Caco-2 (cell line): ENCODE data around the gene USP24. TPM values are rescaled to one million over a fixed set of nuclear protein-coding genes. Genes with fewer than 3 reads are reported as not detected.

Experiments used
- BruUV-seq: library from RNA; stranded (reverse); fragments of 400-500 nt; replicated peaks from 2 replicates; lab custom pipeline; 2021; lab: Mats Ljungman, UMichigan
- CTCF ChIA-PET: fragments of 300-600 bp; sonication (Branson Sonifier 250); formaldehyde crosslinking; loops from one replicate; lab custom pipeline; 2022; ENCODE audit warnings: antibody characterized with exemption; lab: Charles Lee
- POLR2A ChIA-PET: fragments of 300-600 bp; sonication (Branson Sonifier 250); formaldehyde crosslinking; loops from one replicate; lab custom pipeline; 2022; ENCODE audit warnings: antibody characterized with exemption; lab: Charles Lee
- DNase-seq, 2 experiments: peaks; one replicate each; pipeline versions ENCODE4 v3.0.0 to v3.0.0-alpha.2; 2020 to 2022
- H3K27me3 ChIP-seq: replicated peaks from 2 replicates; pipeline ENCODE4 v1.6.0; 2011; ENCODE audit warnings: low read length; ENCODE audit not compliant: control insufficient read depth, insufficient read depth
- H3K36me3 ChIP-seq: 2 replicates; pipeline ENCODE4 v1.5.1; 2011; ENCODE audit warnings: low read length; ENCODE audit not compliant: control insufficient read depth, insufficient read depth
- H3K4me1 ChIP-seq: fragments of 250-450 bp; sonication (Bioruptor Pico); 2 replicates; pipeline ENCODE4 v1.5.1; 2020; ENCODE audit warnings: mild to moderate bottlenecking
- H3K4me3 ChIP-seq: 2 replicates; pipeline ENCODE4 v1.5.1; 2011; ENCODE audit warnings: low read depth, mild to moderate bottlenecking, control low read depth, low read length
- H3K9me3 ChIP-seq: fragments of 250-450 bp; sonication (Bioruptor Pico); 2 replicates; pipeline ENCODE4 v1.5.1; 2020; ENCODE audit warnings: mild to moderate bottlenecking, moderate library complexity
- H3K27ac Mint-ChIP-seq: one replicate; pipeline ENCODE4 v1.8.0; 2022; ENCODE audit warnings: mixed read lengths; ENCODE audit not compliant: unreplicated experiment
- H3K27me3 Mint-ChIP-seq: one replicate; pipeline ENCODE4 v1.8.0; 2022; ENCODE audit warnings: mixed read lengths; ENCODE audit not compliant: insufficient read depth, unreplicated experiment
- H3K36me3 Mint-ChIP-seq: one replicate; pipeline ENCODE4 v1.8.0; 2022; ENCODE audit warnings: mild to moderate bottlenecking, mixed read lengths; ENCODE audit not compliant: insufficient read depth, unreplicated experiment
- H3K4me1 Mint-ChIP-seq: one replicate; pipeline ENCODE4 v1.8.0; 2022; ENCODE audit warnings: low read depth, mixed read lengths; ENCODE audit not compliant: unreplicated experiment
- H3K4me3 Mint-ChIP-seq: one replicate; pipeline ENCODE4 v1.8.0; 2022; ENCODE audit warnings: mild to moderate bottlenecking, moderate library complexity, mixed read lengths; ENCODE audit not compliant: unreplicated experiment
- H3K9me3 Mint-ChIP-seq: one replicate; pipeline ENCODE4 v1.8.0; 2022; ENCODE audit warnings: mixed read lengths; ENCODE audit not compliant: unreplicated experiment
- CTCF ChIP-seq, 2 experiments: fragments of 200-600 bp in 1 of 2; IDR thresholded peaks; 1 replicate in 1 of 2; 2 replicates in 1 of 2; pipeline versions ENCODE4 v1.5.1 to v1.8.0; 2011 to 2022; ENCODE audit warnings: antibody characterized with exemption in 1 of 2, control low read depth in 1 of 2, inconsistent platforms in 1 of 2, low read depth in 1 of 2, low read length in 1 of 2, mild to moderate bottlenecking in 1 of 2, moderate library complexity in 1 of 2; ENCODE audit not compliant: insufficient read depth in 1 of 2, severe bottlenecking in 1 of 2, unreplicated experiment in 1 of 2
- intact Hi-C: fragments of 100-400 bp; cut with micrococcal nuclease; formaldehyde crosslinking; loops from one replicate; pipeline ENCODE4 v1.10.0; 2022; ENCODE audit not compliant: unreplicated experiment
- total RNA-seq: library from RNA; stranded (reverse); gene quantifications from 2 replicates; pipeline ENCODE4 v1.2.3, GENCODE V29; 2022

Gene USP24
- total RNA-seq, 1 experiment from 2014 or later: 34.7 TPM

GRCh38 chr1:55107101-55107500, 108.1 kb downstream of the USP24 start:
- no peaks in the 10 kb centered on the region for H3K4me1 Mint-ChIP-seq
- H3K4me3 Mint-ChIP-seq: no peak overlapping the region
- H3K27me3 ChIP-seq: no peaks in the 10 kb centered on the region
- H3K4me3 ChIP-seq: no peak overlapping the region
- H3K36me3 ChIP-seq: no peaks in the 10 kb centered on the region; the same call in 1 of the 2 replicates
- no peaks in the 10 kb centered on the region for H3K9me3 Mint-ChIP-seq
- no peak overlapping the region for H3K27ac Mint-ChIP-seq
- no peaks in the 10 kb centered on the region for H3K27me3 Mint-ChIP-seq
- DNase-seq: no peak
- no peak for TF ChIP-seq CTCF (IDR thresholded peaks at IDR 0.05; ENCODE audit: insufficient read depth in 1 of 2, low read depth in 1 of 2, low read length in 1 of 2, severe bottlenecking in 1 of 2, unreplicated experiment in 1 of 2)
- ChIA-PET CTCF (no interaction called here), POLR2A (no interaction called here)
- H3K9me3 ChIP-seq: no peaks in the 10 kb centered on the region
- no TSS peak for BruUV-seq
- H3K4me1 ChIP-seq: no peaks in the 10 kb centered on the region
- intact Hi-C loops: no loop called here
- peaks cover 46% of the 10 kb centered on the region for H3K36me3 Mint-ChIP-seq

- Mint-ChIP-seq H3K9me3 (no peaks in the 10 kb centered on the region), H3K36me3 (peaks cover 43% of the 10 kb centered on the region), H3K4me3 (no peak overlapping the region), H3K27me3 (no peaks in the 10 kb centered on the region), H3K27ac (no peak overlapping the region), H3K4me1 (no peaks in the 10 kb centered on the region)
- CTCF ChIA-PET: no interaction called here
- Histone ChIP-seq H3K9me3 (no peaks in the 10 kb centered on the region), H3K27me3 (no peaks in the 10 kb centered on the region), H3K36me3 (no peaks in the 10 kb centered on the region; the same call in 1 of the 2 replicates), H3K4me3 (no peak overlapping the region), H3K4me1 (no peaks in the 10 kb centered on the region)
- no peak for TF ChIP-seq CTCF (IDR thresholded peaks at IDR 0.05; ENCODE audit: insufficient read depth in 1 of 2, low read depth in 1 of 2, low read length in 1 of 2, severe bottlenecking in 1 of 2, unreplicated experiment in 1 of 2)
- no peak for DNase-seq
- POLR2A ChIA-PET: no interaction called here
- intact Hi-C loops: no loop called here
- no TSS peak for BruUV-seq
Measured at GRCh38 chr1:55103891-55104290, 111.3 kb downstream of the USP24 start.

- Histone ChIP-seq H3K36me3 (peaks cover 1% of the 10 kb centered on the region; the same call in 1 of the 2 replicates), H3K4me1 (no peaks in the 10 kb centered on the region), H3K4me3 (no peak overlapping the region), H3K27me3 (no peaks in the 10 kb centered on the region), H3K9me3 (no peaks in the 10 kb centered on the region)
- ChIA-PET POLR2A (no interaction called here), CTCF (interaction anchor here (0.7 kb wide), 1 partner anchor 1716 kb away, joined by 3 read pairs; no protein-coding TSS in a partner anchor)
- H3K4me1 Mint-ChIP-seq: no peaks in the 10 kb centered on the region
- intact Hi-C loops: no loop called here
- BruUV-seq: no TSS peak
- no peak for DNase-seq
- H3K4me3 Mint-ChIP-seq: no peak overlapping the region
- no peaks in the 10 kb centered on the region for H3K27me3 Mint-ChIP-seq
- no peak overlapping the region for H3K27ac Mint-ChIP-seq
- no peak for TF ChIP-seq CTCF (IDR thresholded peaks at IDR 0.05; ENCODE audit: insufficient read depth in 1 of 2, low read depth in 1 of 2, low read length in 1 of 2, severe bottlenecking in 1 of 2, unreplicated experiment in 1 of 2)
- H3K9me3 Mint-ChIP-seq: no peaks in the 10 kb centered on the region
- H3K36me3 Mint-ChIP-seq: peaks cover 45% of the 10 kb centered on the region
Measured at GRCh38 chr1:55095095-55095494, 120.1 kb downstream of the USP24 start.
